ENCODE results near the gene KCNS1.
"Not testable (repeated sequence)": the region's sequence is repeated elsewhere in the genome, so short reads cannot be mapped to it uniquely, and the experiment has no call there.

DNA sequence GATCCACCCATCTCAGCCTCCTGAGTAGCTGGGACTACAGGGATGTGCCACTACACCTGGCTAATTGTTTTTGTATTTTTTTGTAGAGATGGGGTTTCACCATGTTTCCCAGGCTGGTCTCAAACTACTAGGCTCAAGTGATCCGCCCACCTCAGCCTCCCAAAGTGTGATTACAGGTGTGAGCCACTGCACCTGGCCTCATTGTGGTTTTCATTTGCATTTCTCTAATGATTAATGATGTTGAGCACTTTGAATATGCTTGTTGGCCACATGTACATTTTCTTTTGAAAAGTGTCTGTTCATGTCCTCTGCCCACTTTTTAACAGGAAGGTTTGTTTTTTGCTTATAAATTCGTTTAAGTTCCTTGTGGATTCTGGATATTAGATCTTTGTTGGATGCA, 37.8 kb downstream of the KCNS1 start:
- TF ChIP-seq, protein P1, sequence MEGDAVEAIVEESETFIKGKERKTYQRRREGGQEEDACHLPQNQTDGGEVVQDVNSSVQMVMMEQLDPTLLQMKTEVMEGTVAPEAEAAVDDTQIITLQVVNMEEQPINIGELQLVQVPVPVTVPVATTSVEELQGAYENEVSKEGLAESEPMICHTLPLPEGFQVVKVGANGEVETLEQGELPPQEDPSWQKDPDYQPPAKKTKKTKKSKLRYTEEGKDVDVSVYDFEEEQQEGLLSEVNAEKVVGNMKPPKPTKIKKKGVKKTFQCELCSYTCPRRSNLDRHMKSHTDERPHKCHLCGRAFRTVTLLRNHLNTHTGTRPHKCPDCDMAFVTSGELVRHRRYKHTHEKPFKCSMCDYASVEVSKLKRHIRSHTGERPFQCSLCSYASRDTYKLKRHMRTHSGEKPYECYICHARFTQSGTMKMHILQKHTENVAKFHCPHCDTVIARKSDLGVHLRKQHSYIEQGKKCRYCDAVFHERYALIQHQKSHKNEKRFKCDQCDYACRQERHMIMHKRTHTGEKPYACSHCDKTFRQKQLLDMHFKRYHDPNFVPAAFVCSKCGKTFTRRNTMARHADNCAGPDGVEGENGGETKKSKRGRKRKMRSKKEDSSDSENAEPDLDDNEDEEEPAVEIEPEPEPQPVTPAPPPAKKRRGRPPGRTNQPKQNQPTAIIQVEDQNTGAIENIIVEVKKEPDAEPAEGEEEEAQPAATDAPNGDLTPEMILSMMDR (IDR thresholded peaks at IDR 0.05; ENCODE audit: insufficient read depth, low read depth, low read length), result not testable (repeated sequence)
- not testable (repeated sequence) for TF ChIP-seq EZH2 (IDR thresholded peaks at IDR 0.05; ENCODE audit: insufficient read depth, low read length)
